Central memory CD8-positive, alpha-beta T cell (primary cell): ENCODE measurements around the gene SLC22A12.
A peak's percentile ranks its signal among the peaks of the same experiment; 100 is the strongest.

ENCODE experiments used
- ATAC-seq: fragments of 150-1000 bp; cut with Tn5 transposase; replicated peaks from 2 replicates; pipeline ENCODE4 v1.10.0; 2022; ENCODE audit warnings: mild to moderate bottlenecking, moderate FRiP score, moderate number of reproducible peaks; ENCODE audit not compliant: poor library complexity, severe bottlenecking; ENCODE audit errors: extremely low read depth
- DNase-seq, 2 donors: peaks; one replicate each; pipeline ENCODE4 v3.0.0; 2021; ENCODE audit warnings: low spot score in 2 of 2
- H3K27ac Mint-ChIP-seq: one replicate; pipeline ENCODE4 v1.8.0; 2022; ENCODE audit warnings: low read depth, mild to moderate bottlenecking, moderate library complexity, mixed read lengths
- H3K27me3 Mint-ChIP-seq: one replicate; pipeline ENCODE4 v1.8.0; 2022; ENCODE audit warnings: mixed read lengths
- H3K36me3 Mint-ChIP-seq: one replicate; pipeline ENCODE4 v1.8.0; 2022; ENCODE audit warnings: mild to moderate bottlenecking, moderate library complexity, mixed read lengths; ENCODE audit not compliant: insufficient read depth
- H3K4me1 Mint-ChIP-seq: one replicate; pipeline ENCODE4 v1.8.0; 2022; ENCODE audit warnings: mixed read lengths
- H3K4me3 Mint-ChIP-seq: one replicate; pipeline ENCODE4 v1.8.0; 2022; ENCODE audit warnings: mild to moderate bottlenecking, moderate library complexity, mixed read lengths
- H3K9me3 Mint-ChIP-seq: one replicate; pipeline ENCODE4 v1.8.0; 2022; ENCODE audit warnings: mixed read lengths

Gene SLC22A12

GRCh38 chr11:64605244-64605560, 14.2 kb downstream of the SLC22A12 start:
- no peak for ATAC-seq
- no peak overlapping the region for H3K27ac Mint-ChIP-seq

GRCh38 chr11:64605656-64606585, 14.9 kb downstream of the SLC22A12 start:
- Mint-ChIP-seq H3K4me3 (no peak overlapping the region), H3K9me3 (no peaks in the 10 kb centered on the region), H3K27ac (no peak overlapping the region), H3K36me3 (no peaks in the 10 kb centered on the region), H3K4me1 (no peaks in the 10 kb centered on the region), H3K27me3 (peaks cover 27% of the 10 kb centered on the region)
- ATAC-seq (no peak), DNase-seq (no peak)

More at GRCh38 chr11:64605244-64605560, 14.2 kb downstream of the SLC22A12 start:
- peaks cover 27% of the 10 kb centered on the region for H3K27me3 Mint-ChIP-seq
- no peaks in the 10 kb centered on the region for H3K9me3 Mint-ChIP-seq
- H3K36me3 Mint-ChIP-seq = no peaks in the 10 kb centered on the region
- DNase-seq = no peak
- H3K4me3 Mint-ChIP-seq = no peak overlapping the region
- H3K4me1 Mint-ChIP-seq = no peaks in the 10 kb centered on the region

- no peaks in the 10 kb centered on the region for H3K9me3 Mint-ChIP-seq
- H3K27me3 Mint-ChIP-seq = peaks cover 27% of the 10 kb centered on the region
- no peaks in the 10 kb centered on the region for H3K36me3 Mint-ChIP-seq
- no peak overlapping the region for H3K4me3 Mint-ChIP-seq
- no peak for ATAC-seq
- DNase-seq = no peak
- no peak overlapping the region for H3K27ac Mint-ChIP-seq
- peaks cover 4% of the 10 kb centered on the region for H3K4me1 Mint-ChIP-seq
These were observed 15.9 kb downstream of the SLC22A12 start for GRCh38 chr11:64606796-64607380.

GRCh38 chr11:64607381-64607985, 16.5 kb downstream of the SLC22A12 start:
- H3K36me3 Mint-ChIP-seq = no peaks in the 10 kb centered on the region
- no peak for DNase-seq
- H3K4me1 Mint-ChIP-seq = peaks cover 6% of the 10 kb centered on the region
- ATAC-seq = no peak
- H3K4me3 Mint-ChIP-seq = no peak overlapping the region
- no peak overlapping the region for H3K27ac Mint-ChIP-seq
- peaks cover 27% of the 10 kb centered on the region for H3K27me3 Mint-ChIP-seq
- no peaks in the 10 kb centered on the region for H3K9me3 Mint-ChIP-seq

GRCh38 chr11:64608046-64608445, 17.0 kb downstream of the SLC22A12 start:
- Mint-ChIP-seq H3K36me3 (no peaks in the 10 kb centered on the region), H3K4me1 (peaks cover 6% of the 10 kb centered on the region), H3K27me3 (peaks cover 25% of the 10 kb centered on the region), H3K9me3 (no peaks in the 10 kb centered on the region), H3K27ac (no peak overlapping the region), H3K4me3 (no peak overlapping the region)
- ATAC-seq = no peak
- no peak for DNase-seq

- peaks cover 19% of the 10 kb centered on the region for H3K27me3 Mint-ChIP-seq
- H3K27ac Mint-ChIP-seq = no peak overlapping the region
- no peak for ATAC-seq
- H3K9me3 Mint-ChIP-seq = no peaks in the 10 kb centered on the region
- peaks cover 6% of the 10 kb centered on the region for H3K4me1 Mint-ChIP-seq
- H3K4me3 Mint-ChIP-seq = no peak overlapping the region
- DNase-seq = no peak
- no peaks in the 10 kb centered on the region for H3K36me3 Mint-ChIP-seq
These were observed 17.6 kb downstream of the SLC22A12 start for GRCh38 chr11:64608636-64609035.

- no peak for ATAC-seq
These were observed 18.5 kb downstream of the SLC22A12 start for GRCh38 chr11:64609436-64610047.

GRCh38 chr11:64610596-64610995, 19.6 kb downstream of the SLC22A12 start:
- ATAC-seq = no peak
- H3K9me3 Mint-ChIP-seq = no peaks in the 10 kb centered on the region
- no peak for DNase-seq
- no peak overlapping the region for H3K4me3 Mint-ChIP-seq
- H3K27ac Mint-ChIP-seq = no peak overlapping the region
- no peaks in the 10 kb centered on the region for H3K36me3 Mint-ChIP-seq
- H3K27me3 Mint-ChIP-seq = peaks cover 1% of the 10 kb centered on the region
- peaks cover 6% of the 10 kb centered on the region for H3K4me1 Mint-ChIP-seq

More at GRCh38 chr11:64609436-64610047, 18.5 kb downstream of the SLC22A12 start:
- DNase-seq = no peak
- Mint-ChIP-seq H3K9me3 (no peaks in the 10 kb centered on the region), H3K36me3 (no peaks in the 10 kb centered on the region), H3K4me3 (no peak overlapping the region), H3K27ac (no peak overlapping the region), H3K4me1 (peaks cover 6% of the 10 kb centered on the region), H3K27me3 (peaks cover 12% of the 10 kb centered on the region)

- Mint-ChIP-seq H3K27me3 (no peaks in the 10 kb centered on the region), H3K27ac (no peak overlapping the region), H3K4me1 (peaks cover 6% of the 10 kb centered on the region), H3K9me3 (no peaks in the 10 kb centered on the region), H3K4me3 (no peak overlapping the region), H3K36me3 (no peaks in the 10 kb centered on the region)
- ATAC-seq (no peak), DNase-seq (no peak)
These were observed 20.2 kb downstream of the SLC22A12 start for GRCh38 chr11:64611176-64611575.

- Mint-ChIP-seq H3K4me3 (no peak overlapping the region), H3K36me3 (no peaks in the 10 kb centered on the region), H3K27ac (peak overlapping the region; percentile 24), H3K4me1 (peaks cover 6% of the 10 kb centered on the region), H3K27me3 (no peaks in the 10 kb centered on the region), H3K9me3 (no peaks in the 10 kb centered on the region)
- DNase-seq (no peak), ATAC-seq (no peak)
These were observed 21.0 kb downstream of the SLC22A12 start for GRCh38 chr11:64611869-64612646.

- Mint-ChIP-seq H3K4me1 (peaks cover 6% of the 10 kb centered on the region), H3K27ac (no peak overlapping the region), H3K27me3 (no peaks in the 10 kb centered on the region)
These were observed 22.6 kb downstream of the SLC22A12 start for GRCh38 chr11:64613648-64614047.

GRCh38 chr11:64614917-64615316, 23.9 kb downstream of the SLC22A12 start:
- Mint-ChIP-seq H3K36me3 (no peaks in the 10 kb centered on the region), H3K27me3 (no peaks in the 10 kb centered on the region), H3K27ac (no peak overlapping the region), H3K9me3 (no peaks in the 10 kb centered on the region), H3K4me1 (peaks cover 6% of the 10 kb centered on the region), H3K4me3 (no peak overlapping the region)
- DNase-seq (no peak), ATAC-seq (no peak)

More at GRCh38 chr11:64613648-64614047, 22.6 kb downstream of the SLC22A12 start:
- no peak for ATAC-seq
- no peaks in the 10 kb centered on the region for H3K36me3 Mint-ChIP-seq
- DNase-seq = no peak
- H3K4me3 Mint-ChIP-seq = no peak overlapping the region
- no peaks in the 10 kb centered on the region for H3K9me3 Mint-ChIP-seq
